AG09319 (cell line): ENCODE measurements around the gene SZT2.

Experiments used
- DNase-seq: peaks from one replicate; pipeline ENCODE4 v3.0.0-alpha.2; 2010; ENCODE audit warnings: low read depth; ENCODE audit errors: extremely low read depth
- TF ChIP-seq, protein P1 (sequence below): IDR thresholded peaks from 2 replicates; pipeline ENCODE4 v1.5.1; 2011; ENCODE audit warnings: low read depth, mild to moderate bottlenecking, inconsistent platforms, low read length, moderate library complexity

Gene SZT2

GRCh38 chr1:43425045-43425444 is 35.3 kb downstream of the SZT2 start:
- TF ChIP-seq, protein P1, sequence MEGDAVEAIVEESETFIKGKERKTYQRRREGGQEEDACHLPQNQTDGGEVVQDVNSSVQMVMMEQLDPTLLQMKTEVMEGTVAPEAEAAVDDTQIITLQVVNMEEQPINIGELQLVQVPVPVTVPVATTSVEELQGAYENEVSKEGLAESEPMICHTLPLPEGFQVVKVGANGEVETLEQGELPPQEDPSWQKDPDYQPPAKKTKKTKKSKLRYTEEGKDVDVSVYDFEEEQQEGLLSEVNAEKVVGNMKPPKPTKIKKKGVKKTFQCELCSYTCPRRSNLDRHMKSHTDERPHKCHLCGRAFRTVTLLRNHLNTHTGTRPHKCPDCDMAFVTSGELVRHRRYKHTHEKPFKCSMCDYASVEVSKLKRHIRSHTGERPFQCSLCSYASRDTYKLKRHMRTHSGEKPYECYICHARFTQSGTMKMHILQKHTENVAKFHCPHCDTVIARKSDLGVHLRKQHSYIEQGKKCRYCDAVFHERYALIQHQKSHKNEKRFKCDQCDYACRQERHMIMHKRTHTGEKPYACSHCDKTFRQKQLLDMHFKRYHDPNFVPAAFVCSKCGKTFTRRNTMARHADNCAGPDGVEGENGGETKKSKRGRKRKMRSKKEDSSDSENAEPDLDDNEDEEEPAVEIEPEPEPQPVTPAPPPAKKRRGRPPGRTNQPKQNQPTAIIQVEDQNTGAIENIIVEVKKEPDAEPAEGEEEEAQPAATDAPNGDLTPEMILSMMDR, result no peak
- no peak for DNase-seq

DNA sequence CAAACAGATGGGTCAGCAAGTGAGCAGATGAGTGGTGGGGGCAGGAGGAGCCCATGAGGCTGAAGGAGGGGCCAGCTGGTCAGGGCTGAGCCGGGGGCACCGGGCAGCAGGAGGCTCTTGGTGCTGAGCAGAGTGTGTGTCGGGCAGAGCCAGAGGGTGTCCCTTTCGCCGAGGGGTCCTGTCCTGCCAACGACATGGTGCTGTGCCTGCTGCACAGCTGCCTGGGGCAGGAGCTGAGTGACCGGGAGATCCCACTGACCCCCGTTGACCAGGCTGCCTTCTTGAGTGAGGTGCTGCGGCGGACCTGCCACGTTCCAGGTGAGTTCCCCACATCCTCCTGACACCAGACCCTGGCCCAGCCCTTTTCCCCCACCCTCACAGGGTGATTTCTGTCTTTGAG is 36.5 kb downstream of the SZT2 start:
- TF ChIP-seq, protein P1, result no peak

GRCh38 chr1:43427524-43427923 is 37.8 kb downstream of the SZT2 start:
- TF ChIP-seq, protein P1, result no peak

More for the DNA sequence above, 36.5 kb downstream of the SZT2 start:
- DNase-seq, result no peak

DNA sequence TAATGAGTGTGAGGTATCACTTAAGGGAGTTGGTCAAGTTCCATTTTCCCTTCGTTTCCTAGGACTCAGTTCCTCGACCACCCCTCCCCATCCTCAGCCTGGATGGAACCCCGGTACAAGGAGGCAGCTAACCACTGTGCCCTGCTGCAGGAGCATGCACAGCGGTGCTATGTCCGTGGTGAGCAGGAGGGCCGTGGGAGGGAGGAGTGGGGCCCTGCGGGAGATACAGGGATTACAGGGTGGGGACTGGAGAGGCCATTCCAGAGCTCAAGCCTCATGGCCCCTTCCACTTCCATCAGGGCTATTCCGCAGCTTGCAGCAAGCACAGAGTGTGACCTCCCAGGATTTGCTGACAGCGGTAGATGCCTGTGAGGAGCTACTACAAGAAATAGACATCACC is 38.2 kb downstream of the SZT2 start:
- TF ChIP-seq, protein P1, result no peak
- DNase-seq, result no peak

More at GRCh38 chr1:43427524-43427923, 37.8 kb downstream of the SZT2 start:
- no peak for DNase-seq

- TF ChIP-seq, protein P1, result no peak
- DNase-seq, result no peak
Observed at GRCh38 chr1:43430831-43431230, 41.1 kb downstream of the SZT2 start.

GRCh38 chr1:43431676-43432075 is 42.0 kb downstream of the SZT2 start:
- DNase-seq, result no peak
- TF ChIP-seq, protein P1, result no peak

DNA sequence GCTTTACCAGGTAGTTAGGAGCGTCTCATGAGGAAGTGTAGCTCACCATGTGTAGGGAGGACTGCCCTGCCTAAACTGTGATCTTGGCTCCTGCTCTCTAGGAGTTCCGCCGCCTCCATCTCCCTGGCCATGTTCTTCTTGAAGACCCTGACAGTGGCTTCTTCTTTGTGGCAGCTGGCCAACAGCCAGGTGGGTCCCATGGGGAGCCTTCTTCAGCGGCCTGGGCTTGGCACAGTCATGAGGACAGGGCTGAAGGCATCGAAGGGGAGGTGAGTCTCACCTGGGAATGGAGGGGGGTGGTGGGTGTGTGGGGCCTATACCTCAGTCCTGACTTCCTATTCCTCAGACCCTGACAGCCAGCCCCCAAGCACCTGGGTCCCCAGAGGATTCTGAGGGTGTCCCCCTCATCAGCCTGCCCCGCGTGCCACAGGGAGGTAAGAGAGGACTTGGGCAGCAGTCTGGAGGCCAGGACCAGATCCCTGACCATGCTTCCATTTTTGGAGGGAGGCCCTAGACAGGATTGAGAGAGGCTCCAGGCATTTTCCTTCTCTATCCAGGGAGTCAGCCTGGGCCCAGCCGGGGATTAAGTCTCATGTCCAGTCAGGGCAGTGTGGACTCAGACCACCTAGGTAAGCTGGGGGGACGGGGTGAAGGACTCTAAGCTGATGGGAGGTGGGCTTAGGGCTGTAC is 42.6 kb downstream of the SZT2 start:
- DNase-seq, result no peak
- TF ChIP-seq, protein P1, result no peak
